HL-60 (cell line): Measurements from ENCODE around the gene NEK7.

Experiments
- DNase-seq, 2 experiments: peaks; one replicate each; pipeline ENCODE4 v3.0.0-alpha.2; 2010 to 2020; ENCODE audit warnings: low read depth in 1 of 2, low spot score in 1 of 2
- H3K27ac ChIP-seq: fragments of 250-450 bp; sonication (Bioruptor Pico); replicated peaks from 2 replicates; pipeline ENCODE4 v1.5.1; 2020; ENCODE audit warnings: mild to moderate bottlenecking, moderate library complexity
- H3K27me3 ChIP-seq: fragments of 250-450 bp; sonication (Bioruptor Pico); 2 replicates; pipeline ENCODE4 v1.5.1; 2021; ENCODE audit warnings: mild to moderate bottlenecking, moderate library complexity; ENCODE audit not compliant: insufficient read depth, poor library complexity, severe bottlenecking
- H3K4me3 ChIP-seq: replicated peaks from 2 replicates; pipeline ENCODE4 v1.5.1; 2011; ENCODE audit warnings: mild to moderate bottlenecking, control low read depth, low read length; ENCODE audit not compliant: insufficient read depth
- GABPA ChIP-seq: IDR thresholded peaks from 2 replicates; pipeline ENCODE4 v1.6.1; 2012; ENCODE audit warnings: low read depth
- POLR2AphosphoS5 ChIP-seq: IDR thresholded peaks from 2 replicates; pipeline ENCODE4 v1.6.1; 2012; ENCODE audit warnings: low read depth
- SPI1 ChIP-seq: IDR thresholded peaks from 2 replicates; pipeline ENCODE4 v1.6.1; 2012; ENCODE audit warnings: low read depth, mild to moderate bottlenecking, borderline replicate concordance
- TF ChIP-seq, protein P1 (sequence below): IDR thresholded peaks from 2 replicates; pipeline ENCODE4 v1.6.1; 2012; ENCODE audit warnings: low read depth; ENCODE audit not compliant: insufficient replicate concordance
- TF ChIP-seq, protein P2 (sequence below): IDR thresholded peaks from one replicate; pipeline ENCODE4 v1.5.1; 2011; ENCODE audit warnings: low read length, control low read depth, inconsistent platforms; ENCODE audit not compliant: insufficient read depth

NEK7 gene

GRCh38 chr1:198178615-198179014, 21.8 kb downstream of the NEK7 start:
- H3K27ac ChIP-seq = no peak overlapping the region
- no peak overlapping the region for H3K4me3 ChIP-seq
- no peak for TF ChIP-seq GABPA
- TF ChIP-seq, protein P1, sequence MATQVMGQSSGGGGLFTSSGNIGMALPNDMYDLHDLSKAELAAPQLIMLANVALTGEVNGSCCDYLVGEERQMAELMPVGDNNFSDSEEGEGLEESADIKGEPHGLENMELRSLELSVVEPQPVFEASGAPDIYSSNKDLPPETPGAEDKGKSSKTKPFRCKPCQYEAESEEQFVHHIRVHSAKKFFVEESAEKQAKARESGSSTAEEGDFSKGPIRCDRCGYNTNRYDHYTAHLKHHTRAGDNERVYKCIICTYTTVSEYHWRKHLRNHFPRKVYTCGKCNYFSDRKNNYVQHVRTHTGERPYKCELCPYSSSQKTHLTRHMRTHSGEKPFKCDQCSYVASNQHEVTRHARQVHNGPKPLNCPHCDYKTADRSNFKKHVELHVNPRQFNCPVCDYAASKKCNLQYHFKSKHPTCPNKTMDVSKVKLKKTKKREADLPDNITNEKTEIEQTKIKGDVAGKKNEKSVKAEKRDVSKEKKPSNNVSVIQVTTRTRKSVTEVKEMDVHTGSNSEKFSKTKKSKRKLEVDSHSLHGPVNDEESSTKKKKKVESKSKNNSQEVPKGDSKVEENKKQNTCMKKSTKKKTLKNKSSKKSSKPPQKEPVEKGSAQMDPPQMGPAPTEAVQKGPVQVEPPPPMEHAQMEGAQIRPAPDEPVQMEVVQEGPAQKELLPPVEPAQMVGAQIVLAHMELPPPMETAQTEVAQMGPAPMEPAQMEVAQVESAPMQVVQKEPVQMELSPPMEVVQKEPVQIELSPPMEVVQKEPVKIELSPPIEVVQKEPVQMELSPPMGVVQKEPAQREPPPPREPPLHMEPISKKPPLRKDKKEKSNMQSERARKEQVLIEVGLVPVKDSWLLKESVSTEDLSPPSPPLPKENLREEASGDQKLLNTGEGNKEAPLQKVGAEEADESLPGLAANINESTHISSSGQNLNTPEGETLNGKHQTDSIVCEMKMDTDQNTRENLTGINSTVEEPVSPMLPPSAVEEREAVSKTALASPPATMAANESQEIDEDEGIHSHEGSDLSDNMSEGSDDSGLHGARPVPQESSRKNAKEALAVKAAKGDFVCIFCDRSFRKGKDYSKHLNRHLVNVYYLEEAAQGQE = no peak
- TF ChIP-seq, protein P2, sequence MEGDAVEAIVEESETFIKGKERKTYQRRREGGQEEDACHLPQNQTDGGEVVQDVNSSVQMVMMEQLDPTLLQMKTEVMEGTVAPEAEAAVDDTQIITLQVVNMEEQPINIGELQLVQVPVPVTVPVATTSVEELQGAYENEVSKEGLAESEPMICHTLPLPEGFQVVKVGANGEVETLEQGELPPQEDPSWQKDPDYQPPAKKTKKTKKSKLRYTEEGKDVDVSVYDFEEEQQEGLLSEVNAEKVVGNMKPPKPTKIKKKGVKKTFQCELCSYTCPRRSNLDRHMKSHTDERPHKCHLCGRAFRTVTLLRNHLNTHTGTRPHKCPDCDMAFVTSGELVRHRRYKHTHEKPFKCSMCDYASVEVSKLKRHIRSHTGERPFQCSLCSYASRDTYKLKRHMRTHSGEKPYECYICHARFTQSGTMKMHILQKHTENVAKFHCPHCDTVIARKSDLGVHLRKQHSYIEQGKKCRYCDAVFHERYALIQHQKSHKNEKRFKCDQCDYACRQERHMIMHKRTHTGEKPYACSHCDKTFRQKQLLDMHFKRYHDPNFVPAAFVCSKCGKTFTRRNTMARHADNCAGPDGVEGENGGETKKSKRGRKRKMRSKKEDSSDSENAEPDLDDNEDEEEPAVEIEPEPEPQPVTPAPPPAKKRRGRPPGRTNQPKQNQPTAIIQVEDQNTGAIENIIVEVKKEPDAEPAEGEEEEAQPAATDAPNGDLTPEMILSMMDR = no peak
- TF ChIP-seq POLR2AphosphoS5 = no peak
- TF ChIP-seq SPI1 = no peak
- no peak for DNase-seq
- no peaks in the 10 kb centered on the region for H3K27me3 ChIP-seq

DNA sequence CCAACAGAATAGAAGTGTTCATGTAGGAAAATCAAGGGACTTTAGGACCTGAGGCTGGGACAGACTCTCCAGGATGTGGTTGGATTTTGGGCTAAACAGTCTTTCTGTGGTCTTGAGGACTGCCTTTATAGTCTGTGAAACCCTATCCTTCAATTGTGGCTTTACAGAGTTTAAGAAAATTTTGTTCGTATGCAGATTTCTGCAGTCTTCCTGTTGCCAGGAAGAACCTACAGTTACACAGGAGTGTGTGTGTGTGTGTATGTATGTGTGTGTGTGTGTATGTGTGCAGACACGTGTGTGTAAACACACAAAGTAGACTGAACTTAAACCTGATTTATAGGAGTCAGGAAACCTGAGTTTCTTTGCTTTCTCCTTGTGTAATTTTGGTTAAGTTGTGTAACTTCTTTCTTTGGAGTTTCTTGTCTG, 22.8 kb downstream of the NEK7 start:
- H3K27me3 ChIP-seq = no peaks in the 10 kb centered on the region
- TF ChIP-seq SPI1 = no peak
- TF ChIP-seq, protein P2 = no peak
- TF ChIP-seq, protein P1 = no peak
- no peak for TF ChIP-seq GABPA
- no peak for TF ChIP-seq POLR2AphosphoS5
- no peak for DNase-seq
- H3K27ac ChIP-seq = no peak overlapping the region
- no peak overlapping the region for H3K4me3 ChIP-seq

- no peak for DNase-seq
- no peaks in the 10 kb centered on the region for H3K27me3 ChIP-seq
- H3K27ac ChIP-seq = no peak overlapping the region
- no peak overlapping the region for H3K4me3 ChIP-seq
- TF ChIP-seq POLR2AphosphoS5 (no peak), SPI1 (no peak), GABPA (no peak)
- TF ChIP-seq, protein P1 = no peak
- TF ChIP-seq, protein P2 = no peak
Observed at GRCh38 chr1:198183605-198184004, 26.8 kb downstream of the NEK7 start.
